Stimulated activated CD8-positive, alpha-beta memory T cell treated with anti-CD3 and anti-CD28 coated beads, Interleukin-15, amount 100 ng/mL, for 24 hours (primary cell): ENCODE measurements around the gene INTU.
"Not testable (repeated sequence)": the region's sequence is repeated elsewhere in the genome, so short reads cannot be mapped to it uniquely, and the experiment has no call there.

Source experiments
- DNase-seq: peaks from one replicate; pipeline ENCODE4 v3.0.0-alpha.2; 2020; ENCODE audit warnings: low read depth

The INTU gene

DNA sequence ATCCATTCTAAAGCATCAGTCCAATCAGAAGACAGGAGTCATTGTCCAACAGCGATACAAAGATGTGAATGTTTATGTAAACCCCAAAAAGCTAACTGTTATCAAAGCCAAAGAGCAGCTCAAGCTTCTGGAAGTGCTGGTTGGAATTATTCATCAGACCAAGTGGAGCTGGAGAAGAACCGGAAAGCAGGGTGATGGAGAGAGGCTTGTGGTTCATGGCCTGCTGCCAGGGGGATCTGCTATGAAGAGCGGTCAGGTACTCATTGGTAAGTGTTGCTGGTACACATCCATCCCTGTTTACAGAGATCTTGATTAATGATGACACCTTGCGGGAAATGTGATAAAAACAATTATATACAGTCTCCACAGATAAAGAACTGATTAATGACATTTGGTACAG is 11.0 kb downstream of the INTU start:
- no peak for DNase-seq

GRCh38 chr4:127648061-127648460 is 15.3 kb downstream of the INTU start:
- no peak for DNase-seq

GRCh38 chr4:127655590-127655989 is 22.8 kb downstream of the INTU start:
- not testable (repeated sequence) for DNase-seq

GRCh38 chr4:127656047-127656680 is 23.4 kb downstream of the INTU start:
- no peak for DNase-seq

DNA sequence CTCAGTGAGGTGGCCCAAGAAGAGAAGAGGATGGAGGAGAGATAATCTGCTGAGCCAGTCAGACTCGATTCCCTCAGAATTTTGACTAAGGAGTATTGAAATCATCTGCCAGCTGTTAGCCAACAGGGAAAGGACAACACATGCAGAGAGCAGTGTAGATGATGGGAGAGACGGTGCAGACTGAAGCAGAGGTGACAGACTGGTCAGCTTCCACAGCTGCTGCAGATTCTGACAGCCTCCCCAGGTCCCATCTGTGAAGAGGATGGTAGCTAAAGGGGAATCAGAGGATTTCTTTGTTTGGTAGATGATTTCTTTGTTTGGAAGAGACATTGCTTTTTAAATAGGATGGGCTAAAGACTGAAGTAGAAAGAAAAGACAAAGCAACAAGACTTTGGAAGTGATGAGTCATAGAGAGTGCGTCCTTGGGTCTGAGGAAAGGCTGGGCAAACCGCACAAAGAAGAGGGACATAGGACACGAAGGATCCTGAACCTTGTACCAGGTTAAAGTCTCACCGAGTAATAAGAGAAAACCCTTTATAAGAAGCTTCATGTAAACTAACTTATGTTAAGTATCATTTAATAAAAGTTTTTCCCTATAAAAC is 27.6 kb downstream of the INTU start:
- no peak for DNase-seq

GRCh38 chr4:127667116-127667515 is 34.4 kb downstream of the INTU start:
- no peak for DNase-seq

DNA sequence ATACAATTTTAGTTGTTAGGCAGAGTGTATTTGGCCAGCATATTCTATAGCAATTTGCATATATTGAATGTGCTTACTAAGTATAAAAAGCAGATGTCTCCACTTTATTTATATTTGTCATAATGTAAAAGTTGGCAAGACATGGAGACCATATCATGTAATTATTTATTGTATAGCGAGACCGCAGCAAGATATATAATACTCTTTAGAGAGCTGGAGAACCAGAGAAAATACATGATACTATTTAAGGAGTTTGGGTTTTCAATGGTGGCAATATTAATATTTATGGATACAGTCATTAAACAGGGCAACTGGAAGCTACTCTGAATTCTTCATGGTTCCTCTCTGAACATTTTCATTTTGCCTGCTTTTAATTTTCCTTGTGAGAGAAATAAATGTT is 35.0 kb downstream of the INTU start:
- no peak for DNase-seq

DNA sequence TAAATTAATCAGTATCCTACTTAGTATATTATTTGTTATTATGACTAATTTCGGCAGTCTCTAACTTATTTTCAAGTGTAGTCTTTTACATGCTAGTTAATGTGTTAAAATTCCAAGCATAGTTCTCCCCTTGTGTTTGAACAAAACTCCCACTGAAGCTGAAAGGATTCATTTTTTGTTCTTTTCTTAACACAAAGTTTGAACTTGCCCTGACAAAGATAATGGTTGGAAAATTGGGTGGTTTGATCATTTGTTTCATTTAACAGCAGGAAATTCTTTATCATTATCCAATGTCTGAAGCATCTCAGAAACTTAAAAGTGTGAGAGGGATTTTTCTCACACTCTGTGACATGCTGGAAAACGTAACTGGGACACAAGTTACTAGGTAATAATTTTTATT is 36.0 kb downstream of the INTU start:
- no peak for DNase-seq

DNA sequence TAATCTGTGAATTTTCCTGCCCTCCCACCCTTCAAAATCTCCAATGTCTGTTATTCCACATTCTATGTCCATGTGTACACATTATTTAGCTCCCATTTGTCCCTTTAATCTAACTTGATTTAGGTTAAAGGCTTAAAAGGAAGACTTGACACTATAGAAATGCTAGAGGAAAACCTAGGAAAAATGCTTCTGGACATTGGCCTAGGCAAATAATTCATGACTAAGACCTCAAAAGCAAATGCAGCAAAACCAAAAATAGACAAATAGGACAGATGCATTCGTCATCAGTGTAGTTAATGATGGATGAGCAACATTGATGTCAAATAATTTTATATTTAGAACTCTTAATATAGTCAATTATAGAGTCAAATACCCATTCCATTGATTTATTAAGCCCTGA is 36.9 kb downstream of the INTU start:
- DNase-seq, result no peak

GRCh38 chr4:127672111-127672510 is 39.4 kb downstream of the INTU start:
- DNase-seq, result no peak

- no peak for DNase-seq
Measured at GRCh38 chr4:127685292-127685691, 52.5 kb downstream of the INTU start.

DNA sequence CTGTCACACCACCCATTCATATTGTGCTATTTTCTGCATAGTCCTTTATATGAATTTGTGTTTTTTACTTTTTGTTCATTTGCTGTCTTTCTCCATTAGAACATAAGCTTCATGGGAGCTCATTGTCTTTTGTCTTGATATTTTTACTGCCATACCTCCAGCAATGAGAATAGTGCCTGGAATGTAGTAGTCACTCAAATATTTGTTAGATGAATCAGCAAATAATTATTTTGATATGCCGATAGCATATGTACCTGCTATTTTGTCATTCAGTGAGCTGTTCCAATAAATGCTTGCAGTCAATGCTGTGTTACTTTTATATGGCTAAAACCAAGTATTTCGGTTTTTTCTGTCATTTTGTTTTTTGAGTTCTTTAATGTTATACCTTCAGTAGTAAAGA is 53.9 kb downstream of the INTU start:
- no peak for DNase-seq

DNA sequence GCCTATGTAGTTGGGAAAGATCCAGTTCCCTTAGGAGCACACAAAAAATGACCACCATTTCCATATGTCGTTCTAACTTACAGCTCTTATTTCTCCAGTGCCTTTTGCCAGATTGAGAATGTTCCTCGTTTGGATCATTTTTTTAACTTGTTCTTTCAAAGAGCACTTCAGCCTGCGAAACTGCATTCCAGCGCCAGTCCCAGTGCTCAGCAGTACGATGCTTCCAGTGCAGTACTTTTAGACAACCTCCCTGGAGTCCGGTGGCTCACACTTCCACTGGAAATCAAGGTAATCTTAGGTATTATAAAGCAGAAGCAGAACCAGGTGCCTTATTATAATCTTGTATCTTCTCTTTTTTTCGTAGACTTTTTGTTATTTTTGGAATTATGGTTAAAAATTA is 54.8 kb downstream of the INTU start:
- no peak for DNase-seq

GRCh38 chr4:127698789-127699200 is 66.0 kb downstream of the INTU start:
- DNase-seq, result no peak

GRCh38 chr4:127708985-127709384 is 76.2 kb downstream of the INTU start:
- DNase-seq, result no peak

DNA sequence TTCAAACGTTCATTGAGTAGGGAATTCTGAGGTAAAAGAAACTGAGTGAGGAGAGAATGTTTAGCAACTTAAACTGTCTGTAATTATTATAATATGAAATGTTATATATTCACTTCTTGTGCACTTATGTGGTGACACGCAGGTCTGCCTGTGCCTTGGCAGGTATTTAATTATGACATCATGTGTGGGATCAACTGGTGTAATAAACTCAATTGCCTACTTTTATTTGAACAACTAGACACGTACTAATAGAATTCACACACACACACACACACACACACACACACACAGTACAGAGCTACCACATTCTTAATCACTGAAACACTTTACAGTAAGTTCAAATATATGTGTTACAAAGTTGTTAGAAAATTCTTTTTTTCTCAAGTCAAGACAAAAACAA is 76.7 kb downstream of the INTU start:
- DNase-seq, result no peak

- DNase-seq, result no peak
Measured at GRCh38 chr4:127730142-127730913, 97.6 kb downstream of the INTU start, which contains the start of gene SLC25A31. Gene SLC25A31, plus strand, starts transcription at chr4:127730400. Its CDS starts 146 bp downstream, at chr4:127730546.

- no peak for DNase-seq
Measured at GRCh38 chr4:127731406-127731805, 98.6 kb downstream of the INTU start.

DNA sequence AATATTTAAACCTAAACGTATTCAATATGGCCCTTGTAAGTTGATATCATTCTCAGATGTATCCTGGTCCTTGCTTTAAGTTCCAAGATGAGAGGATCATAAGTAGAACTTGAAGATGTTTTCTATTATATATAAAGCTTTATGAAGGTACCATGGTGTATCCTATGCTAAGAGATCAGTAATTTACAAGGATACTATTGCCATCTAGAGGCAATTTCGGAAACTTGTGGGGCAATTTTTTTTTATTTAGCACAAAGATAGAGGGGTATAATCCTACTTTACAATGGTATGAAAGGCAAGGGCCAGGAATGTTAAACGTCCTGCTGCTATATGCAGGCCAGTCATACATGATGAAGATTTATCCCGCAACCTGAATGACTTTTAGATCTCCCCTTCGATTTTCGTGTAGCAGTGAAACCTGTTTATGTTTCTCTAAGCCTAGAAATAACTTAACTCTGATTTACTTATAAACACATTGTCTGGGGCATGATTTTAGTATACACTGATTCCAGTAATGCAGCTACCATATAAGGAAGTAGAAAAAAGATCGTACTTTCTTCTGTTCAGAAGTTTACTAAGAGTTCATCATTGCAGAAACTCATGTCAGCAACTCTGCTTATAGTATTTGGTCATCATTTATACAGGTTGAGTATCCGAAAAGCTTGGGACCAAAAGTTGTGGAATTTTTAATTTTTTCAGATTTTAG is 100.0 kb downstream of the INTU start:
- no peak for DNase-seq

- DNase-seq, result no peak
Measured at GRCh38 chr4:127734976-127735375, 102.2 kb downstream of the INTU start.

GRCh38 chr4:127737295-127737694 is 104.5 kb downstream of the INTU start:
- no peak for DNase-seq

DNA sequence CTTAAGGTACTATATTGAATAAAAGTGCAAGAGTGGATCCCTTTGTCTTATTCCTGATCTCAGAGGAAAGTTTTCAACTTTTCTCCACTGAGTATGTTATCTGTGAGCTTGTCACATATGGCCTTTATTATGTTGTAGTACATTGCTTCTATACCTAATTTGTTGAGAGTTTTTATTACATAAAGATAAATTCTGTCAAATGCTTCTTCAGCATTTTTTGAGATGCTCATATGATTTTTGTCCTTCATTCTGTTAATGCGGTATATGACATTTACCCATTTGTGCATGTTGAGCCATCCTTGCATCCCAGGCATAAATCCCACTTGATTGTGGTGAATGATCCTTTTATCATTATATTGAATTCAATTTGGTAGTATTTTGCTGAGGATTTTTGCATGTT is 108.5 kb downstream of the INTU start:
- no peak for DNase-seq

- DNase-seq, result no peak
Measured at GRCh38 chr4:127747883-127748282, 115.1 kb downstream of the INTU start.
